ENCODE measurements around the gene MUC13.
A peak's percentile ranks its signal among the peaks of the same experiment; 100 is the strongest.

The MUC13 gene, protein sequence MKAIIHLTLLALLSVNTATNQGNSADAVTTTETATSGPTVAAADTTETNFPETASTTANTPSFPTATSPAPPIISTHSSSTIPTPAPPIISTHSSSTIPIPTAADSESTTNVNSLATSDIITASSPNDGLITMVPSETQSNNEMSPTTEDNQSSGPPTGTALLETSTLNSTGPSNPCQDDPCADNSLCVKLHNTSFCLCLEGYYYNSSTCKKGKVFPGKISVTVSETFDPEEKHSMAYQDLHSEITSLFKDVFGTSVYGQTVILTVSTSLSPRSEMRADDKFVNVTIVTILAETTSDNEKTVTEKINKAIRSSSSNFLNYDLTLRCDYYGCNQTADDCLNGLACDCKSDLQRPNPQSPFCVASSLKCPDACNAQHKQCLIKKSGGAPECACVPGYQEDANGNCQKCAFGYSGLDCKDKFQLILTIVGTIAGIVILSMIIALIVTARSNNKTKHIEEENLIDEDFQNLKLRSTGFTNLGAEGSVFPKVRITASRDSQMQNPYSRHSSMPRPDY

GRCh38 chr3:124934577-124934976, at the start of gene MUC13:
Gene MUC13, minus strand, starts transcription at chr3:124934751. Its CDS starts 39 bp downstream, at chr3:124934712.
- Histone ChIP-seq H3K36me3 (ENCODE audit: control insufficient read depth in 1 of 2, insufficient read depth in 2 of 2, low read length in 2 of 2) (no peaks in the 10 kb centered on the region), H3K27me3 (ENCODE audit: control insufficient read depth in 1 of 2, insufficient read depth in 2 of 2, low read length in 2 of 2) (no peaks in the 10 kb centered on the region), H3K27ac (ENCODE audit: low read depth, low read length) (peak within 1 kb of the TSS; percentile 32), H3K4me1 (ENCODE audit: control insufficient read depth in 1 of 2, insufficient read depth in 2 of 2, low read length in 2 of 2) (peaks cover 0 to 20% of the 10 kb centered on the region in 2 donors), H3K9ac (ENCODE audit: low read depth in 1 of 2, low read length in 2 of 2) (peak within 1 kb of the TSS; percentile 78 to 80), H3K9me3 (ENCODE audit: control insufficient read depth in 1 of 2, low read length in 2 of 2) (no peaks in the 10 kb centered on the region), H3K4me3 (ENCODE audit: low read depth in 1 of 2, low read length in 2 of 2) (peak within 1 kb of the TSS; percentile 67 to 87)

DNA sequence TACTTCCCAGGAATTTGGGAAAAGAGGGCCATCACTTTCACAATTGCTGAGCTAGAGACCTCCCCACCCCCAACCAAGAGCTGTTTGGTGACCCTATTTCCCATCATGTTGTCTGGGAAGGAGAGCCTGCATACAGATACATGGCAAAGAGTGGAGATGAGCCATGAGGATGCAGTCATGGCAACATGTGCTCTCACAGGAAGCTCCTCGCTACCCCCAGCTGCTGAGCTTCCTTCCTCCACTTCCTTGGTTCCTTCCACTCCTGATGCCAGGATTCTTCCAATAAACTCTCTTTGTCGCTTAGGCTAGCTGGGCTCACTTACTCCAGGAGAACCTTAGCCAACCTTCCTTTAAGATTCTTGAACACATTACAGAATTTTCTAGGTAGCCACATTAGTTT, 48.3 kb upstream of the MUC13 start:
- H3K27me3 ChIP-seq (ENCODE audit: control insufficient read depth in 1 of 2, insufficient read depth in 2 of 2, low read length in 2 of 2), result no peaks in the 10 kb centered on the region
- H3K27ac ChIP-seq (ENCODE audit: low read depth, low read length), result no peak overlapping the region
- peaks cover 15 to 21% of the 10 kb centered on the region in 2 donors for H3K4me1 ChIP-seq (ENCODE audit: control insufficient read depth in 1 of 2, insufficient read depth in 2 of 2, low read length in 2 of 2)
- H3K9me3 ChIP-seq (ENCODE audit: control insufficient read depth in 1 of 2, low read length in 2 of 2), result no peaks in the 10 kb centered on the region
- H3K4me3 ChIP-seq (ENCODE audit: low read depth in 1 of 2, low read length in 2 of 2), result no peak overlapping the region
- H3K36me3 ChIP-seq (ENCODE audit: control insufficient read depth in 1 of 2, insufficient read depth in 2 of 2, low read length in 2 of 2), result peaks cover 0 to 5% of the 10 kb centered on the region in 2 donors
- H3K9ac ChIP-seq (ENCODE audit: low read depth in 1 of 2, low read length in 2 of 2), result no peak overlapping the region

DNA sequence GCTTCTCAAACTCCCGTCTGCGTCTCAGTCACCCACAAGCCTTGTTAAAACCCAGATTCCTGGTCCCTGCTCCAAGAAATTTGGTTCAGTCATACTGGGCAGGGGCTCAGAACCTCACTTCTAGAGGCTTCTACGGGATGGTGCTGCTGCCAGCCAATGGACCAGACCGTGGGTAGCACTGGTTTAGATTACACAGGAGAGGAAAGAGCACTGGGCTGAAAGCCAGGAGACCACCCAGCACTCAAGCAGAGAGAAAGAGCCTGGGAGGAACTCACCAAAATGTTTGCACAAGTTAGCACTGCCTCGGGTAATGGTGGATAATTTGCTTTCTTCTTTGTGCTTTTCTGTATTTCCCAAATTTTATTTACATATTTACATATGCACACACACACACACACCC, 46.9 kb upstream of the MUC13 start:
- Histone ChIP-seq H3K27ac (ENCODE audit: low read depth, low read length) (no peak overlapping the region), H3K36me3 (ENCODE audit: control insufficient read depth in 1 of 2, insufficient read depth in 2 of 2, low read length in 2 of 2) (peaks cover 0 to 7% of the 10 kb centered on the region in 2 donors), H3K4me3 (ENCODE audit: low read depth in 1 of 2, low read length in 2 of 2) (no peak overlapping the region), H3K4me1 (ENCODE audit: control insufficient read depth in 1 of 2, insufficient read depth in 2 of 2, low read length in 2 of 2) (peaks cover 7 to 13% of the 10 kb centered on the region in 2 donors), H3K27me3 (ENCODE audit: control insufficient read depth in 1 of 2, insufficient read depth in 2 of 2, low read length in 2 of 2) (no peaks in the 10 kb centered on the region), H3K9me3 (ENCODE audit: control insufficient read depth in 1 of 2, low read length in 2 of 2) (no peaks in the 10 kb centered on the region), H3K9ac (ENCODE audit: low read depth in 1 of 2, low read length in 2 of 2) (no peak overlapping the region)

GRCh38 chr3:124978627-124979026, 44.1 kb upstream of the MUC13 start:
- Histone ChIP-seq H3K27ac (ENCODE audit: low read depth, low read length) (no peak overlapping the region), H3K36me3 (ENCODE audit: control insufficient read depth in 1 of 2, insufficient read depth in 2 of 2, low read length in 2 of 2) (peaks cover 0 to 3% of the 10 kb centered on the region in 2 donors), H3K4me3 (ENCODE audit: low read depth in 1 of 2, low read length in 2 of 2) (no peak overlapping the region), H3K9me3 (ENCODE audit: control insufficient read depth in 1 of 2, low read length in 2 of 2) (no peaks in the 10 kb centered on the region), H3K27me3 (ENCODE audit: control insufficient read depth in 1 of 2, insufficient read depth in 2 of 2, low read length in 2 of 2) (no peaks in the 10 kb centered on the region), H3K9ac (ENCODE audit: low read depth in 1 of 2, low read length in 2 of 2) (no peak overlapping the region), H3K4me1 (ENCODE audit: control insufficient read depth in 1 of 2, insufficient read depth in 2 of 2, low read length in 2 of 2) (peaks cover 16% of the 10 kb centered on the region in 2 donors)

GRCh38 chr3:124976383-124976782, 41.8 kb upstream of the MUC13 start:
- H3K27me3 ChIP-seq (ENCODE audit: control insufficient read depth in 1 of 2, insufficient read depth in 2 of 2, low read length in 2 of 2), result no peaks in the 10 kb centered on the region
- H3K9me3 ChIP-seq (ENCODE audit: control insufficient read depth in 1 of 2, low read length in 2 of 2), result no peaks in the 10 kb centered on the region
- no peak overlapping the region for H3K4me3 ChIP-seq (ENCODE audit: low read depth in 1 of 2, low read length in 2 of 2)
- H3K9ac ChIP-seq (ENCODE audit: low read depth in 1 of 2, low read length in 2 of 2), result no peak overlapping the region
- H3K36me3 ChIP-seq (ENCODE audit: control insufficient read depth in 1 of 2, insufficient read depth in 2 of 2, low read length in 2 of 2), result peaks cover 0 to 3% of the 10 kb centered on the region in 2 donors
- H3K27ac ChIP-seq (ENCODE audit: low read depth, low read length), result no peak overlapping the region
- H3K4me1 ChIP-seq (ENCODE audit: control insufficient read depth in 1 of 2, insufficient read depth in 2 of 2, low read length in 2 of 2), result peaks cover 19 to 27% of the 10 kb centered on the region in 2 donors

- H3K4me3 ChIP-seq (ENCODE audit: low read depth in 1 of 2, low read length in 2 of 2), result no peak overlapping the region
- no peaks in the 10 kb centered on the region for H3K27me3 ChIP-seq (ENCODE audit: control insufficient read depth in 1 of 2, insufficient read depth in 2 of 2, low read length in 2 of 2)
- no peak overlapping the region for H3K9ac ChIP-seq (ENCODE audit: low read depth in 1 of 2, low read length in 2 of 2)
- H3K27ac ChIP-seq (ENCODE audit: low read depth, low read length), result no peak overlapping the region
- H3K36me3 ChIP-seq (ENCODE audit: control insufficient read depth in 1 of 2, insufficient read depth in 2 of 2, low read length in 2 of 2), result peaks cover 0 to 8% of the 10 kb centered on the region in 2 donors
- H3K9me3 ChIP-seq (ENCODE audit: control insufficient read depth in 1 of 2, low read length in 2 of 2), result no peaks in the 10 kb centered on the region
- peaks cover 25 to 43% of the 10 kb centered on the region in 2 donors for H3K4me1 ChIP-seq (ENCODE audit: control insufficient read depth in 1 of 2, insufficient read depth in 2 of 2, low read length in 2 of 2)
These were observed 40.1 kb upstream of the MUC13 start for GRCh38 chr3:124974691-124975090.

DNA sequence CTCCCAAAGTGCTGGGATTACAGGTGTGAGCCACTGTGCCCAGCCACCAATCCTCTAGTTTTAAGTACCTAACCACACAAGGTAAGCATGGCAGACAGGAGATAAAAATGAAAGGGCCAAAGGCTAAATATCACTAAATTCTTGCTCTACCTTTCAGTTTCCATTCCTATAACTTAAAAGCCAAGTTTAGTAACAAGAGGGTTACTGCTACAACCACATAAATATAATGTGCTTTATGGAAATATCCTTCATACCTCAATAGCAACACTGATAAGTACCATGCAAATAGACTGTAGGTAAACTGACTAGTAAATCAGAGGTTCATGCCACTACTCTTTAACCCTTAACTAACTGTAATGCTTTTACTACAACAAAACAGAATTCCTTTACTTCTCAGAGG, 38.7 kb upstream of the MUC13 start:
- Histone ChIP-seq H3K9ac (ENCODE audit: low read depth in 1 of 2, low read length in 2 of 2) (no peak overlapping the region), H3K36me3 (ENCODE audit: control insufficient read depth in 1 of 2, insufficient read depth in 2 of 2, low read length in 2 of 2) (peaks cover 0 to 10% of the 10 kb centered on the region in 2 donors), H3K27me3 (ENCODE audit: control insufficient read depth in 1 of 2, insufficient read depth in 2 of 2, low read length in 2 of 2) (no peaks in the 10 kb centered on the region), H3K27ac (ENCODE audit: low read depth, low read length) (no peak overlapping the region), H3K4me3 (ENCODE audit: low read depth in 1 of 2, low read length in 2 of 2) (no peak overlapping the region), H3K4me1 (ENCODE audit: control insufficient read depth in 1 of 2, insufficient read depth in 2 of 2, low read length in 2 of 2) (peaks cover 25 to 52% of the 10 kb centered on the region in 2 donors), H3K9me3 (ENCODE audit: control insufficient read depth in 1 of 2, low read length in 2 of 2) (no peaks in the 10 kb centered on the region)

DNA sequence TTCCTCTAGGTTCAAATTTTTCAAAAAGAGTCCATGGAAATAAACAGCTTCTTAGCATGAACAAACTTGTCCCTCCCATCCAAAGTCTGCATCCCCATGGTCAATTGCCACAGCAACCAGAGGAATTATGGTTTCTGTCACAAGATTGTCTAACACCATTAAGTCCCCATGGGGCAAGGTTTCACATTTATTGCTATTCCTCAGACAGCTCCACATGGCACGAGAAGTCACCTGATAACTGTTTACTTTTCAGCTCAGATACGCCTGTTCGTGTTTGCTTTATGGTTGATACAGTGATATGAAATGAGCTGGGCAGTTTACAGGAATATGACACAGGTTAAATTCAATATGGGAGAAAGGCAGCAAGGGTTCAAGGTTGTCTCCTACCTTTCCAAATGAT, 37.9 kb upstream of the MUC13 start:
- Histone ChIP-seq H3K9me3 (ENCODE audit: control insufficient read depth in 1 of 2, low read length in 2 of 2) (no peaks in the 10 kb centered on the region), H3K9ac (ENCODE audit: low read depth in 1 of 2, low read length in 2 of 2) (peak overlapping the region in 1 of 2 donors; percentile 53), H3K36me3 (ENCODE audit: control insufficient read depth in 1 of 2, insufficient read depth in 2 of 2, low read length in 2 of 2) (peaks cover 0 to 8% of the 10 kb centered on the region in 2 donors), H3K4me1 (ENCODE audit: control insufficient read depth in 1 of 2, insufficient read depth in 2 of 2, low read length in 2 of 2) (peaks cover 25 to 52% of the 10 kb centered on the region in 2 donors), H3K4me3 (ENCODE audit: low read depth in 1 of 2, low read length in 2 of 2) (no peak overlapping the region), H3K27me3 (ENCODE audit: control insufficient read depth in 1 of 2, insufficient read depth in 2 of 2, low read length in 2 of 2) (no peaks in the 10 kb centered on the region), H3K27ac (ENCODE audit: low read depth, low read length) (peak overlapping the region; percentile 76)

- peaks cover 0 to 8% of the 10 kb centered on the region in 2 donors for H3K36me3 ChIP-seq (ENCODE audit: control insufficient read depth in 1 of 2, insufficient read depth in 2 of 2, low read length in 2 of 2)
- no peaks in the 10 kb centered on the region for H3K9me3 ChIP-seq (ENCODE audit: control insufficient read depth in 1 of 2, low read length in 2 of 2)
- H3K9ac ChIP-seq (ENCODE audit: low read depth in 1 of 2, low read length in 2 of 2), result peak overlapping the region in 1 of 2 donors; percentile 6
- H3K4me1 ChIP-seq (ENCODE audit: control insufficient read depth in 1 of 2, insufficient read depth in 2 of 2, low read length in 2 of 2), result peaks cover 25 to 59% of the 10 kb centered on the region in 2 donors
- no peak overlapping the region for H3K4me3 ChIP-seq (ENCODE audit: low read depth in 1 of 2, low read length in 2 of 2)
- no peak overlapping the region for H3K27ac ChIP-seq (ENCODE audit: low read depth, low read length)
- no peaks in the 10 kb centered on the region for H3K27me3 ChIP-seq (ENCODE audit: control insufficient read depth in 1 of 2, insufficient read depth in 2 of 2, low read length in 2 of 2)
These were observed 35.6 kb upstream of the MUC13 start for GRCh38 chr3:124969963-124970722.

DNA sequence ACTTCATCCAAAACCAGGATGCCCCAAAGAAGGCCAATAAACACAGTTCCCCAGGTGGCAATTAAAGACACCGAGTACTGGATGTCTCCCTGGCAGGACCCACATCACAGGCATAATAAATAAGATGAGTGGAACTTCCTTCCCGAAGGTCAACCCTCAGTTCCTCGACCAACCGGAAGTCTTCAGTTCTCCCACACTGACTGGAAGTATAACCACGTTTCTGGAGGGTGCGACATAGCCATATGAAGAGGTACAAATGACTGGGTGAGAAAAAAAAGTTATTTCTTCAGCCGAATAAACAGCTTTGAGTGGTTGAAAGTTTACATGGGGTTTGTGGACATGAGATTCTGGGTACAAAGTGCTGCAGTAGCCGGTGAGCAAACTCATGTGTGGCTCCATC, 34.6 kb upstream of the MUC13 start:
- peaks cover 0 to 8% of the 10 kb centered on the region in 2 donors for H3K36me3 ChIP-seq (ENCODE audit: control insufficient read depth in 1 of 2, insufficient read depth in 2 of 2, low read length in 2 of 2)

More for the DNA sequence above, 34.6 kb upstream of the MUC13 start:
- Histone ChIP-seq H3K4me1 (ENCODE audit: control insufficient read depth in 1 of 2, insufficient read depth in 2 of 2, low read length in 2 of 2) (peaks cover 24 to 57% of the 10 kb centered on the region in 2 donors), H3K4me3 (ENCODE audit: low read depth in 1 of 2, low read length in 2 of 2) (no peak overlapping the region), H3K9ac (ENCODE audit: low read depth in 1 of 2, low read length in 2 of 2) (no peak overlapping the region), H3K27me3 (ENCODE audit: control insufficient read depth in 1 of 2, insufficient read depth in 2 of 2, low read length in 2 of 2) (no peaks in the 10 kb centered on the region), H3K9me3 (ENCODE audit: control insufficient read depth in 1 of 2, low read length in 2 of 2) (no peaks in the 10 kb centered on the region), H3K27ac (ENCODE audit: low read depth, low read length) (no peak overlapping the region)

Data from duodenal mucosa (tissue), 2 donors.